IPS DF 6.9 (cell line): ENCODE results near the gene TIAL1.

ENCODE experiments used
- DNase-seq: peaks from one replicate; pipeline ENCODE4 v3.0.0-alpha.2; 2013; ENCODE audit warnings: low read depth, low spot score
- H3K27ac ChIP-seq: one replicate; pipeline ENCODE4 v1.5.1; 2013; ENCODE audit warnings: low read length, control low read depth
- H3K27me3 ChIP-seq: 2 replicates; pipeline ENCODE4 v1.6.1; 2013; ENCODE audit warnings: mild to moderate bottlenecking, low read length; ENCODE audit not compliant: control insufficient read depth, insufficient read depth
- H3K36me3 ChIP-seq: 2 replicates; pipeline ENCODE4 v1.6.1; 2013; ENCODE audit warnings: low read length; ENCODE audit not compliant: control insufficient read depth, insufficient read depth
- H3K4me1 ChIP-seq: 2 replicates; pipeline ENCODE4 v1.6.1; 2013; ENCODE audit warnings: low read length; ENCODE audit not compliant: control insufficient read depth, insufficient read depth
- H3K4me3 ChIP-seq: 2 replicates; pipeline ENCODE4 v1.5.1; 2013; ENCODE audit warnings: mild to moderate bottlenecking, low read length
- H3K9me3 ChIP-seq: 2 replicates; pipeline ENCODE4 v1.6.1; 2013; ENCODE audit warnings: low read length, inconsistent platforms; ENCODE audit not compliant: control insufficient read depth, insufficient read depth
- WGBS: extraction: QIAGEN DNeasy Blood & Tissue Kit; methylation state at CpG from one replicate; pipeline ENCODE4 v1.1.7; 2013; ENCODE audit warnings: mixed read lengths, missing lambda C conversion rate; ENCODE audit not compliant: insufficient read length, insufficient coverage; 5-methylcytosine and 5-hydroxymethylcytosine counted together

Gene TIAL1

GRCh38 chr10:119546009-119546408 is 50.8 kb downstream of the TIAL1 start:
- DNase-seq, result no peak
- no peak overlapping the region for H3K4me3 ChIP-seq
- 0 out of 2 replicates have a peak, but pooled peaks cover 1% of the 10 kb centered on the region for H3K4me1 ChIP-seq
- no peaks in the 10 kb centered on the region for H3K36me3 ChIP-seq
- no peak overlapping the region for H3K27ac ChIP-seq
- H3K27me3 ChIP-seq, result peaks cover 14% of the 10 kb centered on the region
- WGBS, result no CpG with 5 or more reads among the region's 3 CpGs
- no peaks in the 10 kb centered on the region for H3K9me3 ChIP-seq

GRCh38 chr10:119545310-119545709 is 51.5 kb downstream of the TIAL1 start:
- Histone ChIP-seq H3K27ac (no peak overlapping the region), H3K27me3 (peaks cover 17% of the 10 kb centered on the region), H3K9me3 (no peaks in the 10 kb centered on the region), H3K4me3 (no peak overlapping the region), H3K4me1 (0 out of 2 replicates have a peak, but pooled peaks cover 1% of the 10 kb centered on the region), H3K36me3 (no peaks in the 10 kb centered on the region)
- no CpG with 5 or more reads among the region's 4 CpGs for WGBS
- DNase-seq, result no peak

GRCh38 chr10:119543814-119544642 is 52.7 kb downstream of the TIAL1 start:
- peaks cover 17% of the 10 kb centered on the region for H3K27me3 ChIP-seq
- no peaks in the 10 kb centered on the region for H3K36me3 ChIP-seq
- WGBS, result no CpG with 5 or more reads among the region's 19 CpGs
- DNase-seq, result no peak
- no peaks in the 10 kb centered on the region for H3K9me3 ChIP-seq
- H3K4me3 ChIP-seq, result peak overlapping the region; percentile 25; the same call in 1 of the 2 replicates
- H3K27ac ChIP-seq, result no peak overlapping the region
- H3K4me1 ChIP-seq, result 0 out of 2 replicates have a peak, but pooled peaks cover 1% of the 10 kb centered on the region

GRCh38 chr10:119542988-119543813 is 53.6 kb downstream of the TIAL1 start:
- WGBS, result no CpG with 5 or more reads among the region's 78 CpGs
- peak overlapping the region; percentile 35; the same call in 1 of the 2 replicates for H3K4me3 ChIP-seq
- no peaks in the 10 kb centered on the region for H3K9me3 ChIP-seq
- H3K27me3 ChIP-seq, result peaks cover 17% of the 10 kb centered on the region
- H3K36me3 ChIP-seq, result no peaks in the 10 kb centered on the region
- DNase-seq, result no peak
- 0 out of 2 replicates have a peak, but pooled peaks cover 1% of the 10 kb centered on the region for H3K4me1 ChIP-seq
- no peak overlapping the region for H3K27ac ChIP-seq

GRCh38 chr10:119542357-119542987 is 54.3 kb downstream of the TIAL1 start, which contains the start of gene RGS10:
Gene RGS10, minus strand, starts transcription at chr10:119542719. Its CDS starts 81 bp downstream, at chr10:119542638.
- Histone ChIP-seq H3K27ac (no peak within 1 kb of the TSS), H3K36me3 (no peaks in the 10 kb centered on the region), H3K9me3 (no peaks in the 10 kb centered on the region), H3K4me1 (0 out of 2 replicates have a peak, but pooled peaks cover 1% of the 10 kb centered on the region), H3K4me3 (peak within 1 kb of the TSS; percentile 35; the same call in 1 of the 2 replicates), H3K27me3 (peaks cover 17% of the 10 kb centered on the region)
- no peak for DNase-seq
- WGBS, result no CpG with 5 or more reads among the region's 76 CpGs

GRCh38 chr10:119541459-119542356 is 55.1 kb downstream of the TIAL1 start:
- peaks cover 17% of the 10 kb centered on the region for H3K27me3 ChIP-seq
- H3K4me1 ChIP-seq, result 0 out of 2 replicates have a peak, but pooled peaks cover 1% of the 10 kb centered on the region
- no CpG with 5 or more reads among the region's 57 CpGs for WGBS
- H3K9me3 ChIP-seq, result no peaks in the 10 kb centered on the region
- no peak for DNase-seq
- no peak overlapping the region for H3K27ac ChIP-seq
- H3K36me3 ChIP-seq, result no peaks in the 10 kb centered on the region
- H3K4me3 ChIP-seq, result peak overlapping the region; percentile 35; the same call in 1 of the 2 replicates

GRCh38 chr10:119541046-119541445 is 55.7 kb downstream of the TIAL1 start:
- no peak for DNase-seq

GRCh38 chr10:119540038-119540437 is 56.7 kb downstream of the TIAL1 start:
- Histone ChIP-seq H3K27me3 (peaks cover 17% of the 10 kb centered on the region), H3K36me3 (no peaks in the 10 kb centered on the region), H3K9me3 (no peaks in the 10 kb centered on the region), H3K4me3 (no peak overlapping the region), H3K4me1 (0 out of 2 replicates have a peak, but pooled peaks cover 1% of the 10 kb centered on the region), H3K27ac (no peak overlapping the region)
- WGBS, result no CpG with 5 or more reads among the region's 4 CpGs
- no peak for DNase-seq

More at GRCh38 chr10:119541046-119541445, 55.7 kb downstream of the TIAL1 start:
- Histone ChIP-seq H3K9me3 (no peaks in the 10 kb centered on the region), H3K27me3 (peaks cover 17% of the 10 kb centered on the region), H3K4me3 (no peak overlapping the region), H3K4me1 (0 out of 2 replicates have a peak, but pooled peaks cover 1% of the 10 kb centered on the region), H3K36me3 (no peaks in the 10 kb centered on the region), H3K27ac (no peak overlapping the region)
- no CpG with 5 or more reads among the region's 6 CpGs for WGBS

- Histone ChIP-seq H3K9me3 (no peaks in the 10 kb centered on the region), H3K27me3 (peaks cover 17% of the 10 kb centered on the region), H3K36me3 (no peaks in the 10 kb centered on the region), H3K4me3 (no peak overlapping the region), H3K4me1 (0 out of 2 replicates have a peak, but pooled peaks cover 1% of the 10 kb centered on the region), H3K27ac (no peak overlapping the region)
- no peak for DNase-seq
- no CpG with 5 or more reads among the region's 9 CpGs for WGBS
Measured at GRCh38 chr10:119539359-119539825, 57.4 kb downstream of the TIAL1 start.
